ENCODE data around the gene GPR35. TPM values are rescaled to one million over a fixed set of nuclear protein-coding genes. Genes with fewer than 3 reads are reported as not detected.

Gene GPR35
- total RNA-seq, 1 donor, result 1.1 TPM

DNA sequence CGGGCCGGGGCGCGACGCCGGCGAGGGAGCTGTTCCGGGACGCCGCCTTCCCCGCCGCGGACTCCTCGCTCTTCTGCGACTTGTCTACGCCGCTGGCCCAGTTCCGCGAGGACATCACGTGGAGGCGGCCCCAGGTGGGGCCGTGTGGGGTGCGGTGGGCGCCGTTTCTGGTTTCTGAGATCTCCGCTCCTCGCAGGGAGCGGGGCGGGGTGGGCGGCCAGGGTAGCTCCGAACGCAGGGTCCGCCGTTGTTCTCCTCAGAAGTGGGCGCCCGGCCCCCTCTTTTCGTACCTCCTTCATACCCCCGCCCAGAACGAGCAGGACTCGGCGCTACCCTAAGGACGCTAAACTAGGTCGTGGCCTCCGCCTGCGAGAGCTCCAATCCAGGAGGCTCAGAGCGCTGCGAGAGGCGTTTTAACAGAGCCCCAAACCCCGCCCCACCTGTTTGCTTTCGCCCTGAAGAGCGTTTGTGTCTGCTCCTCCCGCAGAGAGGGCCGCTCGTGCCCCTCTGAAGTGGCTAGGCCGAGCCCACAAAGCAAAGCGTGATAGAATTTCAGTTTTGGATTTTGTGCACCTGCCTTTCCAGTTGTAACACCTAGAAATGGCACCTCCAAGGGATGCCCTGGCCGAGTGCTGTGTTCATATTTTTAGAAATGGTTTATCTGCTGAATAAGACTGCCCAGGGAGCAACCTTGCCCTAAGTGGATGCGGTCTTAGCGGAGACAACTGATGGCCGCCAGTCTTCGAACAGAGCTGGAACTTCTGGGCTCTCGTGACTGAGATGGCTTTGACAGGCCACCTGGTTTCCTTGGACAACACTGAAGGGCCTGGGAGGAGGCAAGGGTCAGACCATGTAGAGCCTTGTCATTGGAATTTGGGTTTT is 38.1 kb upstream of the GPR35 start:
- H4K20me1 ChIP-seq (ENCODE audit: insufficient read depth, low read length), result peaks cover 46% of the 10 kb centered on the region
- H2AFZ ChIP-seq (ENCODE audit: low read length), result peak overlapping the region; percentile 76
- H3K79me2 ChIP-seq (ENCODE audit: insufficient read depth, low read length), result peaks cover 89% of the 10 kb centered on the region
- H3K27me3 ChIP-seq (ENCODE audit: insufficient read depth, low read length), result no peaks in the 10 kb centered on the region
- no peaks in the 10 kb centered on the region for H3K9me3 ChIP-seq (ENCODE audit: low read depth, low read length)
- H3K36me3 ChIP-seq (ENCODE audit: insufficient read depth, low read length), result peaks cover 4% of the 10 kb centered on the region
- H3K27ac ChIP-seq (ENCODE audit: low read depth, low read length), result peak overlapping the region; percentile 51
- peak overlapping the region; percentile 90 for H3K4me2 ChIP-seq (ENCODE audit: insufficient read depth, low read length)
- TF ChIP-seq, protein P1, sequence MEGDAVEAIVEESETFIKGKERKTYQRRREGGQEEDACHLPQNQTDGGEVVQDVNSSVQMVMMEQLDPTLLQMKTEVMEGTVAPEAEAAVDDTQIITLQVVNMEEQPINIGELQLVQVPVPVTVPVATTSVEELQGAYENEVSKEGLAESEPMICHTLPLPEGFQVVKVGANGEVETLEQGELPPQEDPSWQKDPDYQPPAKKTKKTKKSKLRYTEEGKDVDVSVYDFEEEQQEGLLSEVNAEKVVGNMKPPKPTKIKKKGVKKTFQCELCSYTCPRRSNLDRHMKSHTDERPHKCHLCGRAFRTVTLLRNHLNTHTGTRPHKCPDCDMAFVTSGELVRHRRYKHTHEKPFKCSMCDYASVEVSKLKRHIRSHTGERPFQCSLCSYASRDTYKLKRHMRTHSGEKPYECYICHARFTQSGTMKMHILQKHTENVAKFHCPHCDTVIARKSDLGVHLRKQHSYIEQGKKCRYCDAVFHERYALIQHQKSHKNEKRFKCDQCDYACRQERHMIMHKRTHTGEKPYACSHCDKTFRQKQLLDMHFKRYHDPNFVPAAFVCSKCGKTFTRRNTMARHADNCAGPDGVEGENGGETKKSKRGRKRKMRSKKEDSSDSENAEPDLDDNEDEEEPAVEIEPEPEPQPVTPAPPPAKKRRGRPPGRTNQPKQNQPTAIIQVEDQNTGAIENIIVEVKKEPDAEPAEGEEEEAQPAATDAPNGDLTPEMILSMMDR (IDR thresholded peaks at IDR 0.05; ENCODE audit: extremely low read depth, low read depth, low read length), result no peak
- H3K4me1 ChIP-seq (ENCODE audit: insufficient read depth, low read length), result peaks cover 32% of the 10 kb centered on the region
- peak overlapping the region; percentile 90 for H3K4me3 ChIP-seq (ENCODE audit: insufficient read depth, low read length)
- peak; percentile 88 for DNase-seq (ENCODE audit: insufficient read length, low spot score, missing footprints)

DNA sequence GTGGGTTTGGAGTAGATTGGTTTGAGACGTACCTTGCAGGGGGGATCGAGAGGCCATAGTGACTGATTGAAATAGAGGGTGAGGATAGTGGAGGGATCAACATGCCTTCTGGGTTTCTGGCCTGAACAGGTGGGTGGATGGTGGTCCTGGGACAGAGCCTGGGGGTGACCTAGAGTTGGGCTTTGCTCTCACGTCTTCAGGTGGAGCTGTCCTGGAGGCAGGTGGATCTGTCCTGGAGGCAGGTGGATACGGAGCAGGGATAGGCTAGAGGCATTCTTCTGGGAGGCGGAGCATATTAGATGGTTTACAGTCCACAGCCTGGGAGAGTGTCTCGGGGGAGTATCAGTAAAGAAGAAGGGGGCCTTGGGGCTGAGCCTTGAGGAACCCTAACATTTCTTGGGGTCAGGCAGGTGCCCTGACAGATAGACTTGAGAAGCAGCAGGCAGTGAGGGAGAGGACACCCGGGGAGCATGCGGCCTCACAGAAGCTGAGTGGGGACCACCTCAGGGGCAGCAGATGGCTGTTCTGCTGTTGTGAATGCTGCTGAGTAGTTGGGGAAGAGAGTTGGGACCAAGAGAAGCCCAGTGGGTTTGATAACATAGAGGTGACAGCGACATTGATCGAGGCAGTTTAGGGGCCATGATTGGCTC is 37.1 kb upstream of the GPR35 start:
- no peak overlapping the region for H2AFZ ChIP-seq (ENCODE audit: low read length)
- TF ChIP-seq, protein P1 (IDR thresholded peaks at IDR 0.05; ENCODE audit: extremely low read depth, low read depth, low read length), result no peak
- H3K79me2 ChIP-seq (ENCODE audit: insufficient read depth, low read length), result peaks cover 87% of the 10 kb centered on the region
- H3K9me3 ChIP-seq (ENCODE audit: low read depth, low read length), result no peaks in the 10 kb centered on the region
- H4K20me1 ChIP-seq (ENCODE audit: insufficient read depth, low read length), result peaks cover 47% of the 10 kb centered on the region
- peak overlapping the region; percentile 90 for H3K4me2 ChIP-seq (ENCODE audit: insufficient read depth, low read length)
- H3K27me3 ChIP-seq (ENCODE audit: insufficient read depth, low read length), result no peaks in the 10 kb centered on the region
- peak overlapping the region; percentile 90 for H3K4me3 ChIP-seq (ENCODE audit: insufficient read depth, low read length)
- H3K4me1 ChIP-seq (ENCODE audit: insufficient read depth, low read length), result peaks cover 32% of the 10 kb centered on the region
- no peak overlapping the region for H3K27ac ChIP-seq (ENCODE audit: low read depth, low read length)
- DNase-seq (ENCODE audit: insufficient read length, low spot score, missing footprints), result peak; percentile 62
- H3K36me3 ChIP-seq (ENCODE audit: insufficient read depth, low read length), result peaks cover 6% of the 10 kb centered on the region

GRCh38 chr2:240588669-240589068 is 36.6 kb upstream of the GPR35 start:
- TF ChIP-seq, protein P1 (IDR thresholded peaks at IDR 0.05; ENCODE audit: extremely low read depth, low read depth, low read length), result no peak
- H4K20me1 ChIP-seq (ENCODE audit: insufficient read depth, low read length), result peaks cover 47% of the 10 kb centered on the region
- no peak overlapping the region for H3K4me2 ChIP-seq (ENCODE audit: insufficient read depth, low read length)
- H3K9me3 ChIP-seq (ENCODE audit: low read depth, low read length), result no peaks in the 10 kb centered on the region
- peaks cover 87% of the 10 kb centered on the region for H3K79me2 ChIP-seq (ENCODE audit: insufficient read depth, low read length)
- H3K27me3 ChIP-seq (ENCODE audit: insufficient read depth, low read length), result no peaks in the 10 kb centered on the region
- peaks cover 6% of the 10 kb centered on the region for H3K36me3 ChIP-seq (ENCODE audit: insufficient read depth, low read length)
- H2AFZ ChIP-seq (ENCODE audit: low read length), result no peak overlapping the region
- no peak overlapping the region for H3K27ac ChIP-seq (ENCODE audit: low read depth, low read length)
- peaks cover 32% of the 10 kb centered on the region for H3K4me1 ChIP-seq (ENCODE audit: insufficient read depth, low read length)
- H3K4me3 ChIP-seq (ENCODE audit: insufficient read depth, low read length), result no peak overlapping the region
- no peak for DNase-seq (ENCODE audit: insufficient read length, low spot score, missing footprints)

DNA sequence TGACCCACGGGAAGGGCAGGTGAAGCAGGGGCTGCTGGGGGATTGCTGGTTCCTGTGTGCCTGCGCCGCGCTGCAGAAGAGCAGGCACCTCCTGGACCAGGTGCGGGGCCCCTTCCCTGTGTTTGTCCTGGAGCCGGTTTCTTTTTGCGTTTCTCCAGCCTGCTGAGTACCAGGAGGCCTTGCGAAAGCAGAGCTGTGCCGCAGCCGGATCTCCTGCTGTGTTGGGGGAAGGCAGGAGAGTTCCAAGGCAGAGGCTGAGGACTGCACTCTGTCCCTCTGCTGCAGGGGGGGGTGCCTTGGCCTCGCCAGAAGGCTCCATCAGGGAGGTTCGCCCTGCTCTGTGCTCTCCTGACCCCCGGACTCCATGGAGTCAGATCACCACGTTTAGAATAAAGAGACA is 35.9 kb upstream of the GPR35 start:
- Histone ChIP-seq H3K9me3 (ENCODE audit: low read depth, low read length) (no peaks in the 10 kb centered on the region), H3K27ac (ENCODE audit: low read depth, low read length) (no peak overlapping the region), H3K36me3 (ENCODE audit: insufficient read depth, low read length) (peaks cover 6% of the 10 kb centered on the region), H4K20me1 (ENCODE audit: insufficient read depth, low read length) (peaks cover 46% of the 10 kb centered on the region), H3K27me3 (ENCODE audit: insufficient read depth, low read length) (no peaks in the 10 kb centered on the region), H3K4me3 (ENCODE audit: insufficient read depth, low read length) (no peak overlapping the region), H2AFZ (ENCODE audit: low read length) (no peak overlapping the region), H3K4me1 (ENCODE audit: insufficient read depth, low read length) (peaks cover 32% of the 10 kb centered on the region), H3K4me2 (ENCODE audit: insufficient read depth, low read length) (no peak overlapping the region), H3K79me2 (ENCODE audit: insufficient read depth, low read length) (peaks cover 86% of the 10 kb centered on the region)
- TF ChIP-seq, protein P1 (IDR thresholded peaks at IDR 0.05; ENCODE audit: extremely low read depth, low read depth, low read length), result no peak
- peak; percentile 82 for DNase-seq (ENCODE audit: insufficient read length, low spot score, missing footprints)

Measured in osteoblast (primary cell).